Panc1 (cell line): ENCODE data around the gene AHRR.

Source experiments
- CTCF ChIP-seq: fragments of 450-650 bp; IDR thresholded peaks from 2 replicates; pipeline ENCODE4 v1.5.1; 2017; ENCODE audit warnings: mild to moderate bottlenecking
- REST ChIP-seq, 2 experiments: IDR thresholded peaks; 2 replicates each; pipeline ENCODE4 v1.6.1; 2011 to 2012; ENCODE audit warnings: low read depth in 2 of 2, control low read depth in 1 of 2, low read length in 1 of 2, mild to moderate bottlenecking in 1 of 2, moderate library complexity in 1 of 2; ENCODE audit not compliant: insufficient read depth in 1 of 2
- SIN3A ChIP-seq: IDR thresholded peaks from 2 replicates; pipeline ENCODE4 v1.6.1; 2012; ENCODE audit warnings: low read depth, mild to moderate bottlenecking, low read length, moderate library complexity, borderline replicate concordance; ENCODE audit not compliant: insufficient read depth
- TCF7L2 ChIP-seq: IDR thresholded peaks from 2 replicates; pipeline ENCODE4 v1.6.1; 2011; ENCODE audit warnings: mild to moderate bottlenecking, low read depth, low read length, inconsistent platforms

GRCh38 chr5:410911-411517 is 89.5 kb downstream of the AHRR start:
- no peak for TF ChIP-seq CTCF
- TF ChIP-seq SIN3A, result no peak
- TF ChIP-seq TCF7L2, result no peak
- no peak for TF ChIP-seq REST (IDR thresholded peaks at IDR 0.05; ENCODE audit: insufficient read depth in 1 of 2, low read depth in 2 of 2, low read length in 1 of 2)
